Psoas muscle (tissue), 8 donors: ENCODE results near the gene LAMB4. TPM values are rescaled to one million over a fixed set of nuclear protein-coding genes. Genes with fewer than 3 reads are reported as not detected.

Experiments
- ATAC-seq, 4 donors: fragments of 200-7000 bp; cut with Tn5 transposase; one replicate each; pipeline ENCODE4 v1.9.1; 2020; ENCODE audit warnings: moderate library complexity in 3 of 4, mild to moderate bottlenecking in 2 of 4
- DNase-seq, 2 donors: peaks; one replicate each; pipeline ENCODE4 v3.0.0-alpha.2; 2020
- H3K27ac ChIP-seq: fragments of 200-600 bp; one replicate; pipeline ENCODE4 v1.8.0; 2022
- H3K27me3 ChIP-seq, 3 donors: fragments of 200-600 bp in 1 of 3; one replicate each; pipeline versions ENCODE4 v1.6.1 to v1.8.0; 2013 to 2022; ENCODE audit warnings: low read length in 2 of 3, mild to moderate bottlenecking in 2 of 3, moderate library complexity in 1 of 3; ENCODE audit not compliant: insufficient read depth in 3 of 3
- H3K36me3 ChIP-seq, 2 donors: fragments of 200-600 bp in 1 of 2; one replicate each; pipeline versions ENCODE4 v1.6.1 to v1.8.0; 2013 to 2022; ENCODE audit warnings: low read depth in 1 of 2, mild to moderate bottlenecking in 1 of 2, moderate library complexity in 1 of 2; ENCODE audit not compliant: insufficient read depth in 1 of 2
- H3K4me1 ChIP-seq: fragments of 200-600 bp; one replicate; pipeline ENCODE4 v1.8.0; 2022
- H3K4me3 ChIP-seq: fragments of 200-600 bp; one replicate; pipeline ENCODE4 v1.8.0; 2022; ENCODE audit warnings: mild to moderate bottlenecking
- H3K9me3 ChIP-seq: fragments of 200-600 bp; one replicate; pipeline ENCODE4 v1.8.0; 2022
- WGBS, 3 donors: extraction: QIAGEN DNeasy Blood & Tissue Kit; methylation state at CpG; one replicate each; pipeline versions ENCODE4 v1.1.6 to v1.1.7; 2013; 5-methylcytosine and 5-hydroxymethylcytosine counted together
- intact Hi-C, 2 donors: fragments of 100-400 bp; cut with DNase I; formaldehyde crosslinking; loops; one replicate each; pipeline versions ENCODE4 v1.11.0 to v1.14.2; 2022
- polyA plus RNA-seq, 3 donors: library from polyadenylated mRNA; stranded (reverse); fragments of 200-250 nt; gene quantifications; one replicate each; pipeline ENCODE4 v1.2.3, GENCODE V29; 2013
- total RNA-seq, 4 donors: library from RNA; stranded (reverse); fragmentation: NEBNext Ultra II Directional in 2 of 4; extraction: Animal tissue kit (Norgen Biotek cat#: 25700) in 2 of 4; gene quantifications; one replicate each; pipeline versions ENCODE4 v1.2.1 to v1.2.4, GENCODE V29; 2021 to 2023
- TF ChIP-seq, protein P1 (sequence below): fragments of 200-600 bp; IDR thresholded peaks from one replicate; pipeline ENCODE4 v1.8.0; 2022; ENCODE audit warnings: antibody characterized with exemption
- donor health status: healthy with polysubstance abuse.
- donor health status: DM: no; HTN: no; CAD: no; lungs with moderate emphysema.
- donor health status: Bipolar disorder and iron deficiency.
- donor health status: healthy.
- donor health status: DM: yes; HTN: yes; CAD: no.
- donor health status: DM: no; HTN: no; CAD: no.
- donor health status: DM: no; HTN: no; CAD: no.
- donor health status: DM: yes; HTN: yes; CAD: no.

LAMB4 gene
- total and polyA plus RNA-seq, 7 donors = 0.01 to 0.51 (median 0.27) TPM; not detected in 2

DNA sequence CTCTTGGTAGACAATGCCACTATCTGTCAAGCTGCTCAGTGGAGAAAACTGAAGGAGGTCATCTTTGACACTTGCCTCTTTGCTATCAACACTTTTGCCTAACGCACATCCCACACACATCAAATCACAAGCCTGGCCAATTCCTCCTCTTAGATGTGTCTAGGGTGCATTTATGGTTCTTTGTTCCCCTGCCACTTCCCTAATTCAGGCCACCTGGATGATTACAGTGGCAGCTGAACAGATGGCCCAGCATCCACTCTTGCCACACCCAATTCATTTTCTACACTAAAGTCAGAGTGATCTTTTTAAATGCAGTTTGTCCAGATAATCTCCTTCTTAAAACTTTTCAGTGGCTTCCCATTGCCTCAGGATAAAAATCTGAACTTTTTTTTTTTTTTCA is 58.6 kb downstream of the LAMB4 start:
- H3K27me3 ChIP-seq = peaks cover 0 to 3% (median 0%) of the 10 kb centered on the region in 3 donors
- no peak overlapping the region for H3K4me3 ChIP-seq
- TF ChIP-seq, protein P1, sequence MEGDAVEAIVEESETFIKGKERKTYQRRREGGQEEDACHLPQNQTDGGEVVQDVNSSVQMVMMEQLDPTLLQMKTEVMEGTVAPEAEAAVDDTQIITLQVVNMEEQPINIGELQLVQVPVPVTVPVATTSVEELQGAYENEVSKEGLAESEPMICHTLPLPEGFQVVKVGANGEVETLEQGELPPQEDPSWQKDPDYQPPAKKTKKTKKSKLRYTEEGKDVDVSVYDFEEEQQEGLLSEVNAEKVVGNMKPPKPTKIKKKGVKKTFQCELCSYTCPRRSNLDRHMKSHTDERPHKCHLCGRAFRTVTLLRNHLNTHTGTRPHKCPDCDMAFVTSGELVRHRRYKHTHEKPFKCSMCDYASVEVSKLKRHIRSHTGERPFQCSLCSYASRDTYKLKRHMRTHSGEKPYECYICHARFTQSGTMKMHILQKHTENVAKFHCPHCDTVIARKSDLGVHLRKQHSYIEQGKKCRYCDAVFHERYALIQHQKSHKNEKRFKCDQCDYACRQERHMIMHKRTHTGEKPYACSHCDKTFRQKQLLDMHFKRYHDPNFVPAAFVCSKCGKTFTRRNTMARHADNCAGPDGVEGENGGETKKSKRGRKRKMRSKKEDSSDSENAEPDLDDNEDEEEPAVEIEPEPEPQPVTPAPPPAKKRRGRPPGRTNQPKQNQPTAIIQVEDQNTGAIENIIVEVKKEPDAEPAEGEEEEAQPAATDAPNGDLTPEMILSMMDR = no peak
- no peaks in the 10 kb centered on the region for H3K4me1 ChIP-seq
- H3K36me3 ChIP-seq = no peaks in the 10 kb centered on the region
- no peaks in the 10 kb centered on the region for H3K9me3 ChIP-seq
- intact Hi-C loops = no loop called here
- WGBS, 3 donors = 30 to 50% (median 44%) methylated on average over 1 of the region's 1 CpG
- DNase-seq (no peak), ATAC-seq (no peak)
- H3K27ac ChIP-seq = no peak overlapping the region

GRCh38 chr7:108069646-108070045 is 60.5 kb downstream of the LAMB4 start:
- H3K27me3 ChIP-seq = peaks cover 0 to 3% (median 0%) of the 10 kb centered on the region in 3 donors
- WGBS, 3 donors = 47 to 57% (median 51%) methylated on average over 2 of the region's 2 CpGs
- H3K4me3 ChIP-seq = no peak overlapping the region
- TF ChIP-seq, protein P1 = no peak
- H3K4me1 ChIP-seq = no peaks in the 10 kb centered on the region
- ATAC-seq (no peak), DNase-seq (no peak)
- no peaks in the 10 kb centered on the region for H3K36me3 ChIP-seq
- H3K9me3 ChIP-seq = no peaks in the 10 kb centered on the region
- no peak overlapping the region for H3K27ac ChIP-seq
- intact Hi-C loops = no loop called here

DNA sequence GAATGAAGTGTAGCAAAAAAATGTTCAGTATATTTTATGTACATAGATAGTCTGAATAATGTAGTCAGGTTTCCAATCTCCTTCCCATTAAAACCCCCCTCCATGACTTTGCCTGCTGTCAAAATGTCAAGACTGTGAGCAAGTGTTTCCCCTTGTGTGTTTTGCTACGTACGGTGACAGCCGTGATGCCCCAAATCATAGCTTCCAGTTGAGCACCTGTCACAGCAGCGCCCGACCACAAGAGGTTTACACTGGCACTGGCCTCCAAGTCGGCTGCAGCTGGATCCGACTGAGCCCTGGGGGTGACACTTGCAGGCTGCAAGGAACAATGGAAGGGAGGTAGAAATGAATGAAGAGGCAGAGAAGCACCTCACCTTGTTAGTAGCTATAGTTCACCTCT is 62.3 kb downstream of the LAMB4 start:
- TF ChIP-seq, protein P1 = no peak
- ATAC-seq (no peak), DNase-seq (no peak)
- intact Hi-C loops = no loop called here
- WGBS, 3 donors = 21 to 49% (median 27%) methylated on average over 7 of the region's 7 CpGs
- Histone ChIP-seq H3K27ac (no peak overlapping the region), H3K4me1 (no peaks in the 10 kb centered on the region), H3K27me3 (no peaks in the 10 kb centered on the region), H3K36me3 (no peaks in the 10 kb centered on the region), H3K4me3 (no peak overlapping the region), H3K9me3 (no peaks in the 10 kb centered on the region)

- no peak for ATAC-seq
Measured at GRCh38 chr7:108066486-108066885, 63.7 kb downstream of the LAMB4 start.

GRCh38 chr7:108063520-108063933 is 66.6 kb downstream of the LAMB4 start:
- no peaks in the 10 kb centered on the region for H3K9me3 ChIP-seq
- intact Hi-C loops = no loop called here
- H3K4me1 ChIP-seq = no peaks in the 10 kb centered on the region
- no peaks in the 10 kb centered on the region for H3K36me3 ChIP-seq
- H3K4me3 ChIP-seq = no peak overlapping the region
- no peak overlapping the region for H3K27ac ChIP-seq
- WGBS, 3 donors = 83 to 85% (median 83%) methylated on average over 5 of the region's 5 CpGs
- DNase-seq (no peak), ATAC-seq (no peak)
- TF ChIP-seq, protein P1 = no peak
- H3K27me3 ChIP-seq = no peaks in the 10 kb centered on the region

More at GRCh38 chr7:108066486-108066885, 63.7 kb downstream of the LAMB4 start:
- DNase-seq = no peak
- 75 to 78% (median 76%) methylated on average over 9 of the region's 9 CpGs for WGBS, 3 donors
- intact Hi-C loops = no loop called here
- TF ChIP-seq, protein P1 = no peak
- H3K36me3 ChIP-seq = no peaks in the 10 kb centered on the region
- H3K27me3 ChIP-seq = no peaks in the 10 kb centered on the region
- H3K4me3 ChIP-seq = no peak overlapping the region
- no peaks in the 10 kb centered on the region for H3K9me3 ChIP-seq
- no peak overlapping the region for H3K27ac ChIP-seq
- H3K4me1 ChIP-seq = no peaks in the 10 kb centered on the region
